Measurements from ENCODE around the gene CAT. TPM values are rescaled to one million over a fixed set of nuclear protein-coding genes. Genes with fewer than 3 reads are reported as not detected.

CAT gene
- total and polyA plus RNA-seq, 9 of the 15 experiments (the other 6 are each of a cell fraction or from before 2014, with no cell fraction given), result 86.7 to 183 (median 114) TPM

DNA sequence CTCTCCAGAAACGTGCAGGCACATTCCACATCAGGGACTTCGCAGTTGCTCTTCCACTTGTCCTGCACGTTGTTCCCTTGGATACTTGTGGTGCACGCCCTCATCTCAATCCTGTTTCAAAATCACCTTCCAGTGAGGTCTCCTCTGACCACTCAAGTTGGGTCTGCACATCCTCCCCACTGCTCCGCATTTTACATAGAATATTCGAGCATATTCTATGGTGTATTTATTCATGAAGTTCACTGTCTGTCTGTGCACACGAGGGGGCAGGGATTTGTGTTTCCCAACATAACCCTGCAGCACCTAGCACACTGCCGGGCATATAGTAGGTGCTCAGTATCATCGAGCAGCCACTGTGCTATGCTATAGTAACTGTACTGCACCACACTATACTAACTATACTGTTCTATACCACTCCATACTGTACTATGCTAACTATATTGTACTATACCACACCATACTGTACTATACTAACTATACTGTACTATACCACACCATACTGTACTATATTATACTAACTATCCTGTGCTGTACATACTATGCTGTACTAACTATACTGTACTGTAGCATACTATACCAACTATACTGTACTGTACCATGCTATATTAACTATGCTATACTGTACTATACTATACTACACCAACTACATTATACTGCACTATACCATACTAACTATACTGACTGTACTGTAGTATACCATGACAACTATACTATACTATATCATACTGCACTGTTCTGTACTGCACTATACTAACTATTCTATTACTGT, 44.6 kb downstream of the CAT start:
- CTCF ChIA-PET (ENCODE audit: low intra/inter-chr PET ratio), result no interaction called here
- ATAC-seq, result no peak; the same call in 2 of the 3 replicates
- 1% methylated on average over 9 of the region's 9 CpGs for WGBS (ENCODE audit: insufficient coverage, low coverage, missing lambda C conversion rate)
- in situ Hi-C loops (cut with MboI) (loop anchor here (25.0 kb wide), 1 partner anchor 671 kb away; no protein-coding TSS in a partner anchor), intact Hi-C loops (cut with micrococcal nuclease) (no loop called here)
- H2AFZ ChIP-seq (ENCODE audit: low read depth, low read length), result no peak overlapping the region
- H3K4me3 ChIP-seq, result no peak overlapping the region
- no peaks in the 10 kb centered on the region for H3K79me2 ChIP-seq (ENCODE audit: control insufficient read depth, insufficient read depth, low read length)
- H3K4me2 ChIP-seq (ENCODE audit: insufficient read depth, low read length), result no peak overlapping the region
- no peak overlapping the region for H3K9ac ChIP-seq (ENCODE audit: insufficient read depth in 1 of 2, low read depth in 2 of 2, low read length in 2 of 2)
- no TSS peak for BruUV-seq (replicated peaks)
- no peak overlapping the region for H3K27ac ChIP-seq (ENCODE audit: extremely low read depth, low read depth, low read length)
- no peaks in the 10 kb centered on the region for H3K9me1 ChIP-seq (ENCODE audit: control insufficient read depth, insufficient read depth, low read length)
- H3K36me3 ChIP-seq (ENCODE audit: control insufficient read depth, insufficient read depth, low read length), result no peaks in the 10 kb centered on the region
- DNase-seq (ENCODE audit: extremely low read depth in 1 of 4, low spot score in 3 of 4), result no peak
- no peaks in the 10 kb centered on the region for H4K20me1 ChIP-seq (replicated peaks; ENCODE audit: control insufficient read depth, insufficient read depth, low read length)
- no peaks in the 10 kb centered on the region for H3K9me3 ChIP-seq (replicated peaks; ENCODE audit: control insufficient read depth, insufficient read depth, low read depth, low read length)
- peaks cover 12 to 21% of the 10 kb centered on the region in 2 experiments for H3K27me3 ChIP-seq (ENCODE audit: control insufficient read depth in 2 of 2, insufficient read depth in 2 of 2, low read length in 2 of 2)
- no peak for TF ChIP-seq RB1 (IDR thresholded peaks at IDR 0.05; ENCODE audit: low read depth)
- no peak for TF ChIP-seq NELFE (IDR thresholded peaks at IDR 0.05; ENCODE audit: insufficient read depth, insufficient read length)
- TF ChIP-seq CBX2 (IDR thresholded peaks at IDR 0.05; ENCODE audit: insufficient read depth, low read length, poor library complexity, severe bottlenecking), result no peak
- no peak for TF ChIP-seq SNIP1 (IDR thresholded peaks at IDR 0.05; ENCODE audit: low read depth)
- no peak for TF ChIP-seq FOXK1 (CRISPR knock-in tag; IDR thresholded peaks at IDR 0.05; ENCODE audit: borderline replicate concordance)
- no peak for TF ChIP-seq NFE2 (IDR thresholded peaks at IDR 0.05; ENCODE audit: low read depth)
- TF ChIP-seq BRD4 (IDR thresholded peaks at IDR 0.05), result no peak
- no peak for TF ChIP-seq PHTF2 (CRISPR knock-in tag; IDR thresholded peaks at IDR 0.05)
- TF ChIP-seq CREM (IDR thresholded peaks at IDR 0.05; ENCODE audit: low read depth), result no peak
- no peak for TF ChIP-seq ZBTB8A (IDR thresholded peaks at IDR 0.05; ENCODE audit: partially characterized antibody)
- no peak for TF ChIP-seq ZNF280A (IDR thresholded peaks at IDR 0.05; ENCODE audit: low read depth, partially characterized antibody)
- TF ChIP-seq ZFP91 (CRISPR knock-in tag; IDR thresholded peaks at IDR 0.05), result no peak
- no peak for TF ChIP-seq ARNT (IDR thresholded peaks at IDR 0.05)
- TF ChIP-seq ELK3 (CRISPR knock-in tag; IDR thresholded peaks at IDR 0.05), result no peak
- FAIRE-seq, result no peak
- H3K4me1 ChIP-seq (replicated peaks in 1 of 2; ENCODE audit: control insufficient read depth in 2 of 2, insufficient read depth in 2 of 2, low read length in 2 of 2), result no peaks in the 10 kb centered on the region
- POLR2A ChIA-PET, result no interaction called here
